Smooth muscle cell (in vitro differentiated cells): ENCODE results near the gene CD86. TPM values are rescaled to one million over a fixed set of nuclear protein-coding genes. Genes with fewer than 3 reads are reported as not detected.

Experiments
- DNase-seq: peaks from one replicate; lab custom pipeline; 2025; ENCODE audit not compliant: unreplicated experiment; lab: John Stamatoyannopoulos, UW
- H2AFZ ChIP-seq: fragments of 200-600 bp; sonication (generic); 2 replicates; pipeline ENCODE4 v1.6.0; 2016; ENCODE audit warnings: antibody characterized with exemption, low read depth, mild to moderate bottlenecking
- H3F3A ChIP-seq: fragments of 200-600 bp; sonication (generic); 2 replicates; pipeline ENCODE4 v1.6.0; 2017; ENCODE audit warnings: antibody characterized with exemption, low read depth
- H3K27ac ChIP-seq: fragments of 200-600 bp; sonication (generic); 2 replicates; pipeline ENCODE4 v1.5.1; 2016; ENCODE audit warnings: low read depth, mild to moderate bottlenecking
- H3K27me3 ChIP-seq: fragments of 200-600 bp; sonication (generic); 2 replicates; pipeline ENCODE4 v1.6.1; 2016; ENCODE audit warnings: low read depth, mild to moderate bottlenecking
- H3K36me3 ChIP-seq: fragments of 200-600 bp; sonication (generic); 2 replicates; pipeline ENCODE4 v1.5.1; 2016; ENCODE audit warnings: low read depth
- H3K4me1 ChIP-seq: fragments of 200-600 bp; sonication (generic); 2 replicates; pipeline ENCODE4 v1.5.1; 2016; ENCODE audit warnings: low read depth
- H3K4me2 ChIP-seq: fragments of 200-600 bp; sonication (generic); 2 replicates; pipeline ENCODE4 v1.6.0; 2016; ENCODE audit warnings: mild to moderate bottlenecking
- H3K4me3 ChIP-seq: fragments of 200-600 bp; sonication (generic); 2 replicates; pipeline ENCODE4 v1.5.1; 2016; ENCODE audit warnings: mild to moderate bottlenecking
- H3K79me2 ChIP-seq: fragments of 200-600 bp; sonication (generic); 2 replicates; pipeline ENCODE4 v1.6.0; 2016; ENCODE audit warnings: low read depth, mild to moderate bottlenecking
- H3K9ac ChIP-seq: fragments of 200-600 bp; sonication (generic); 2 replicates; pipeline ENCODE4 v1.6.0; 2016; ENCODE audit warnings: low read depth
- H3K9me3 ChIP-seq: fragments of 200-600 bp; sonication (generic); replicated peaks from 2 replicates; pipeline ENCODE4 v1.5.1; 2016; ENCODE audit warnings: low read depth
- H4K20me1 ChIP-seq: fragments of 200-600 bp; sonication (generic); 2 replicates; pipeline ENCODE4 v1.6.0; 2016; ENCODE audit warnings: low read depth
- WGBS: methylation state at CpG from one replicate; pipeline ENCODE4 v1.1.7; 2016; ENCODE audit warnings: low lambda C conversion rate; 5-methylcytosine and 5-hydroxymethylcytosine counted together
- polyA plus RNA-seq: library from polyadenylated mRNA; unstranded; fragments of >200 nt; fragmentation: Nextera tagmentation; extraction: Ambion mirVana; gene quantifications from 2 replicates; pipeline ENCODE4 v1.2.1, GENCODE V29; 2016
- total RNA-seq: library from RNA; depleted of rRNA; stranded (reverse); fragments of >200 nt; gene quantifications from 2 replicates; pipeline ENCODE4 v1.2.3, GENCODE V29; 2014
- TF ChIP-seq, protein P1 (sequence below): fragments of 200-600 bp; sonication (generic); IDR thresholded peaks from 2 replicates; pipeline ENCODE4 v1.5.1; 2017; ENCODE audit warnings: borderline replicate concordance, mild to moderate bottlenecking, antibody characterized with exemption; ENCODE audit not compliant: insufficient read depth, poor library complexity, severe bottlenecking

Gene CD86
- total and polyA plus RNA-seq, 2 experiments from 2014 or later: not detected

DNA sequence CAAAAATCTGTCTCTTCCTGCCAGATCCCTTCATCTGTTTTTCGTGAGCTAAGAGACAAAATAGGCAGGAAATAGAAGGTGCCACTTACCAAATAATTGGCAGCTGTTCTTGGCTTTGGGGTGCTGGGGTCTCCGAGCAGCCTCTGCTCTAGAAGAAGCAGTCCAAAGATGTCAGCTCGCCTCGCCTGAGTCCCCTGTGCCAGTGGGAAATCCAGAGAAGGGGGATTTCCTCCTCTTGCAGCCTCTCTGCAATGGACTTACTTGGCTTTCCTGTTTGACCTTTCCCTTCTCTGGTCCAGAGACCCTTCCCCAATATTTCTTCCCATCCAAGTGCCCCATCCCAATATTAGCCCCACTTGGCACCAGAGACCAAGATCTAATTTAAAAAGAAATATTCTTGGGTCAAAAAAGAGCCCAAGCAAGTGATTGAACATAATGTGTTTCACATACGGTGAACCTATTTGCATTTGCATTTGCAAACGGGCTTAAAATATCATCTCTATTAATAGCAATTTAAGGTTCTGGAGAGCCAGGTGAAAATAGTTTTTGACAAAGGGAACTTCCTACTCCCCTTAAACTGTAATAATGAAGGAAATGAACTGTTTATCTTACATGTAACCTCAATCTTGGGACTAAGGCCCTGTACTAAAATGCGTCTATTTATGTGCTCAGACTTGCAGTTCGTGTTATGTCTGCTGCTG is 23.2 kb downstream of the CD86 start:
- H3K79me2 ChIP-seq: no peaks in the 10 kb centered on the region
- H3K9me3 ChIP-seq: no peaks in the 10 kb centered on the region
- 92% methylated on average over 8 of the region's 8 CpGs for WGBS
- no peaks in the 10 kb centered on the region for H3F3A ChIP-seq
- H3K4me1 ChIP-seq: no peaks in the 10 kb centered on the region
- H3K36me3 ChIP-seq: no peaks in the 10 kb centered on the region
- no peaks in the 10 kb centered on the region for H3K27me3 ChIP-seq
- DNase-seq: no peak
- H3K27ac ChIP-seq: no peak overlapping the region
- no peak overlapping the region for H3K4me3 ChIP-seq
- no peaks in the 10 kb centered on the region for H4K20me1 ChIP-seq
- H2AFZ ChIP-seq: no peak overlapping the region
- no peak overlapping the region for H3K4me2 ChIP-seq
- H3K9ac ChIP-seq: no peak overlapping the region
- TF ChIP-seq, protein P1, sequence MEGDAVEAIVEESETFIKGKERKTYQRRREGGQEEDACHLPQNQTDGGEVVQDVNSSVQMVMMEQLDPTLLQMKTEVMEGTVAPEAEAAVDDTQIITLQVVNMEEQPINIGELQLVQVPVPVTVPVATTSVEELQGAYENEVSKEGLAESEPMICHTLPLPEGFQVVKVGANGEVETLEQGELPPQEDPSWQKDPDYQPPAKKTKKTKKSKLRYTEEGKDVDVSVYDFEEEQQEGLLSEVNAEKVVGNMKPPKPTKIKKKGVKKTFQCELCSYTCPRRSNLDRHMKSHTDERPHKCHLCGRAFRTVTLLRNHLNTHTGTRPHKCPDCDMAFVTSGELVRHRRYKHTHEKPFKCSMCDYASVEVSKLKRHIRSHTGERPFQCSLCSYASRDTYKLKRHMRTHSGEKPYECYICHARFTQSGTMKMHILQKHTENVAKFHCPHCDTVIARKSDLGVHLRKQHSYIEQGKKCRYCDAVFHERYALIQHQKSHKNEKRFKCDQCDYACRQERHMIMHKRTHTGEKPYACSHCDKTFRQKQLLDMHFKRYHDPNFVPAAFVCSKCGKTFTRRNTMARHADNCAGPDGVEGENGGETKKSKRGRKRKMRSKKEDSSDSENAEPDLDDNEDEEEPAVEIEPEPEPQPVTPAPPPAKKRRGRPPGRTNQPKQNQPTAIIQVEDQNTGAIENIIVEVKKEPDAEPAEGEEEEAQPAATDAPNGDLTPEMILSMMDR: no peak

GRCh38 chr3:122079524-122080206 is 24.5 kb downstream of the CD86 start:
- Histone ChIP-seq H3K36me3 (no peaks in the 10 kb centered on the region), H3F3A (no peaks in the 10 kb centered on the region), H3K4me3 (no peak overlapping the region), H3K4me1 (no peaks in the 10 kb centered on the region), H3K4me2 (no peak overlapping the region), H4K20me1 (no peaks in the 10 kb centered on the region), H3K79me2 (no peaks in the 10 kb centered on the region), H3K27me3 (no peaks in the 10 kb centered on the region), H3K9ac (no peak overlapping the region), H3K9me3 (no peaks in the 10 kb centered on the region), H2AFZ (no peak overlapping the region), H3K27ac (no peak overlapping the region)
- TF ChIP-seq, protein P1: no peak
- no peak for DNase-seq
- 87% methylated on average over 8 of the region's 8 CpGs for WGBS

- WGBS: 94% methylated on average over 9 of the region's 9 CpGs
- Histone ChIP-seq H3K27me3 (no peaks in the 10 kb centered on the region), H3K9ac (no peak overlapping the region), H3K9me3 (no peaks in the 10 kb centered on the region), H3K4me2 (no peak overlapping the region), H3K36me3 (no peaks in the 10 kb centered on the region), H3K4me1 (no peaks in the 10 kb centered on the region), H2AFZ (no peak overlapping the region), H3K4me3 (no peak overlapping the region), H3F3A (no peaks in the 10 kb centered on the region), H4K20me1 (no peaks in the 10 kb centered on the region), H3K79me2 (no peaks in the 10 kb centered on the region), H3K27ac (no peak overlapping the region)
- DNase-seq: no peak
- TF ChIP-seq, protein P1: no peak
Measured at GRCh38 chr3:122080207-122080587, 25.0 kb downstream of the CD86 start.
